Activated B cell treated with CpG ODN at 0.5 μM for 24 hours (primary cell): ENCODE results near the gene SHROOM2. TPM values are rescaled to one million over a fixed set of nuclear protein-coding genes. Genes with fewer than 3 reads are reported as not detected.

Experiments
- ATAC-seq: fragments of 200-7000 bp; cut with Tn5 transposase; one replicate; pipeline ENCODE4 v1.10.0; 2021; ENCODE audit warnings: low read depth, mild to moderate bottlenecking, moderate library complexity
- CTCF ChIA-PET: fragments of 350-600 bp; sonication (Branson Sonifier 250); formaldehyde crosslinking; loops from one replicate; lab custom pipeline; 2021; ENCODE audit warnings: antibody characterized with exemption; lab: Charles Lee
- POLR2A ChIA-PET: fragments of 350-600 bp; sonication (Branson Sonifier 250); formaldehyde crosslinking; loops from one replicate; lab custom pipeline; 2021; ENCODE audit warnings: antibody characterized with exemption; lab: Charles Lee
- DNase-seq: peaks from one replicate; pipeline ENCODE4 v3.0.0; 2022
- H3K27ac Mint-ChIP-seq: one replicate; pipeline ENCODE4 v1.8.0; 2020; ENCODE audit warnings: mixed read lengths
- H3K27me3 Mint-ChIP-seq: one replicate; pipeline ENCODE4 v1.8.0; 2021; ENCODE audit warnings: mixed read lengths
- H3K36me3 Mint-ChIP-seq: one replicate; pipeline ENCODE4 v1.8.0; 2021; ENCODE audit warnings: low read depth, mixed read lengths
- H3K4me1 Mint-ChIP-seq: one replicate; pipeline ENCODE4 v1.8.0; 2021; ENCODE audit warnings: mixed read lengths
- H3K4me3 Mint-ChIP-seq: one replicate; pipeline ENCODE4 v1.8.0; 2020; ENCODE audit warnings: mild to moderate bottlenecking, mixed read lengths
- H3K9me3 Mint-ChIP-seq: one replicate; pipeline ENCODE4 v1.8.0; 2020; ENCODE audit warnings: mixed read lengths
- CTCF ChIP-seq: fragments of 200-600 bp; IDR thresholded peaks from one replicate; pipeline ENCODE4 v1.8.0; 2022; ENCODE audit warnings: antibody characterized with exemption, mild to moderate bottlenecking
- intact Hi-C: fragments of 100-400 bp; cut with micrococcal nuclease; formaldehyde crosslinking; loops from one replicate; pipeline ENCODE4 v1.15.1; 2024
- total RNA-seq: library from RNA; stranded (reverse); gene quantifications from 2 replicates; pipeline ENCODE4 v1.2.3, GENCODE V29; 2022

SHROOM2 gene
- total RNA-seq, 1 donor from 2014 or later = not detected

- TF ChIP-seq CTCF = no peak
- Mint-ChIP-seq H3K27me3 (peaks cover 6% of the 10 kb centered on the region), H3K27ac (no peak overlapping the region), H3K9me3 (no peaks in the 10 kb centered on the region), H3K4me1 (no peaks in the 10 kb centered on the region), H3K4me3 (no peak overlapping the region), H3K36me3 (no peaks in the 10 kb centered on the region)
- DNase-seq = no peak
- intact Hi-C loops = no loop called here
- ChIA-PET POLR2A (no interaction called here), CTCF (no interaction called here)
- ATAC-seq = no peak
Measured at GRCh38 chrX:9770319-9770718, 15.9 kb upstream of the SHROOM2 start.

- no peak overlapping the region for H3K27ac Mint-ChIP-seq
- DNase-seq (no peak), ATAC-seq (no peak)
- H3K4me1 Mint-ChIP-seq = no peaks in the 10 kb centered on the region
- no peak for TF ChIP-seq CTCF
- ChIA-PET POLR2A (no interaction called here), CTCF (no interaction called here)
- peaks cover 7% of the 10 kb centered on the region for H3K27me3 Mint-ChIP-seq
- no peaks in the 10 kb centered on the region for H3K9me3 Mint-ChIP-seq
- intact Hi-C loops = no loop called here
- no peaks in the 10 kb centered on the region for H3K36me3 Mint-ChIP-seq
- no peak overlapping the region for H3K4me3 Mint-ChIP-seq
Measured at GRCh38 chrX:9772943-9773342, 13.3 kb upstream of the SHROOM2 start.

GRCh38 chrX:9775930-9776329 lies 10.3 kb upstream of the SHROOM2 start:
- DNase-seq (no peak), ATAC-seq (no peak)
- TF ChIP-seq CTCF = no peak
- Mint-ChIP-seq H3K4me3 (no peak overlapping the region), H3K36me3 (no peaks in the 10 kb centered on the region), H3K27ac (no peak overlapping the region), H3K9me3 (no peaks in the 10 kb centered on the region), H3K4me1 (no peaks in the 10 kb centered on the region), H3K27me3 (peaks cover 7% of the 10 kb centered on the region)
- ChIA-PET POLR2A (no interaction called here), CTCF (no interaction called here)
- intact Hi-C loops = no loop called here

- no peak for TF ChIP-seq CTCF
- intact Hi-C loops = no loop called here
- Mint-ChIP-seq H3K4me3 (no peak overlapping the region), H3K4me1 (peaks cover under 1% of the 10 kb centered on the region), H3K27me3 (peaks cover 3% of the 10 kb centered on the region), H3K27ac (no peak overlapping the region), H3K36me3 (no peaks in the 10 kb centered on the region), H3K9me3 (no peaks in the 10 kb centered on the region)
- ChIA-PET CTCF (no interaction called here), POLR2A (no interaction called here)
- DNase-seq = no peak
- ATAC-seq = no peak
Measured at GRCh38 chrX:9781941-9782340, 4.3 kb upstream of the SHROOM2 start.

GRCh38 chrX:9784332-9784731 lies 1.9 kb upstream of the SHROOM2 start:
- Mint-ChIP-seq H3K36me3 (no peaks in the 10 kb centered on the region), H3K9me3 (no peaks in the 10 kb centered on the region), H3K27me3 (peaks cover 11% of the 10 kb centered on the region), H3K27ac (no peak overlapping the region), H3K4me1 (peaks cover 2% of the 10 kb centered on the region), H3K4me3 (no peak overlapping the region)
- ATAC-seq (no peak), DNase-seq (no peak)
- ChIA-PET POLR2A (no interaction called here), CTCF (no interaction called here)
- no peak for TF ChIP-seq CTCF
- intact Hi-C loops = no loop called here
